Keratinocyte (primary cell): ENCODE results near the gene USP49. TPM values are rescaled to one million over a fixed set of nuclear protein-coding genes. Genes with fewer than 3 reads are reported as not detected.

Source experiments
- DNase-seq: peaks from one replicate; pipeline ENCODE4 v3.0.0-alpha.2; 2011; ENCODE audit warnings: low read depth, missing footprints, low spot score
- FAIRE-seq: peaks from 2 replicates; lab custom pipeline; 2011; peaks lifted over from hg19 to GRCh38; lab: Jason Lieb, UNC
- H2AFZ ChIP-seq: 2 replicates; pipeline ENCODE4 v1.6.0; 2012; ENCODE audit warnings: low read length, control low read depth, inconsistent platforms; ENCODE audit not compliant: control insufficient read depth
- H3K27ac ChIP-seq: 2 replicates; pipeline ENCODE4 v1.5.1; 2011; ENCODE audit warnings: low read length; ENCODE audit not compliant: control insufficient read depth, insufficient read depth
- H3K27me3 ChIP-seq: 3 replicates; pipeline ENCODE4 v1.6.0; 2011; ENCODE audit warnings: low read length; ENCODE audit not compliant: control insufficient read depth, insufficient read depth; ENCODE audit errors: extremely low read depth
- H3K36me3 ChIP-seq, 2 experiments: 2 replicates in 1 of 2; 3 replicates in 1 of 2; pipeline ENCODE4 v1.5.1; 2011; ENCODE audit warnings: low read length in 2 of 2, mild to moderate bottlenecking in 1 of 2; ENCODE audit not compliant: control insufficient read depth in 2 of 2, insufficient read depth in 2 of 2; ENCODE audit errors: extremely low read depth in 1 of 2
- H3K4me1 ChIP-seq: 3 replicates; pipeline ENCODE4 v1.5.1; 2011; ENCODE audit warnings: low read length; ENCODE audit not compliant: control insufficient read depth, insufficient read depth; ENCODE audit errors: extremely low read depth
- H3K4me2 ChIP-seq: 3 replicates; pipeline ENCODE4 v1.6.0; 2011; ENCODE audit warnings: low read depth, low read length; ENCODE audit not compliant: control insufficient read depth, insufficient read depth; ENCODE audit errors: extremely low read depth
- H3K4me3 ChIP-seq, 3 experiments: fragments of 200-600 bp in 1 of 3; sonication (generic) in 1 of 3; 2 replicates in 2 of 3; 3 replicates in 1 of 3; pipeline ENCODE4 v1.5.1; 2011 to 2016; ENCODE audit warnings: low read length in 3 of 3, mild to moderate bottlenecking in 3 of 3, control low read depth in 2 of 3, inconsistent platforms in 1 of 3, low read depth in 1 of 3, mixed read lengths in 1 of 3, mixed run types in 1 of 3, moderate library complexity in 1 of 3; ENCODE audit not compliant: control insufficient read depth in 2 of 3, insufficient read depth in 2 of 3; ENCODE audit errors: extremely low read depth in 1 of 3
- H3K79me2 ChIP-seq: 2 replicates; pipeline ENCODE4 v1.6.0; 2012; ENCODE audit warnings: low read length; ENCODE audit not compliant: control insufficient read depth, insufficient read depth
- H3K9ac ChIP-seq: 3 replicates; pipeline ENCODE4 v1.6.0; 2011; ENCODE audit warnings: low read length; ENCODE audit not compliant: control insufficient read depth, insufficient read depth; ENCODE audit errors: extremely low read depth
- H3K9me1 ChIP-seq: 3 replicates; pipeline ENCODE4 v1.6.0; 2011; ENCODE audit warnings: low read length; ENCODE audit not compliant: control insufficient read depth, insufficient read depth; ENCODE audit errors: extremely low read depth
- H3K9me3 ChIP-seq: 2 replicates; pipeline ENCODE4 v1.5.1; 2012; ENCODE audit warnings: low read depth, low read length; ENCODE audit not compliant: control insufficient read depth
- H4K20me1 ChIP-seq: 3 replicates; pipeline ENCODE4 v1.6.0; 2011; ENCODE audit warnings: low read length; ENCODE audit not compliant: control insufficient read depth, insufficient read depth; ENCODE audit errors: extremely low read depth
- CTCF ChIP-seq, 3 experiments: IDR thresholded peaks in 1 of 3; conservative IDR thresholded peaks in 1 of 3; optimal IDR thresholded peaks in 1 of 3; 2 replicates in 2 of 3; 3 replicates in 1 of 3; pipeline versions ENCODE3 to v1.5.1; 2011; ENCODE audit warnings: low read length in 3 of 3, mild to moderate bottlenecking in 3 of 3, moderate library complexity in 2 of 3, control low read depth in 1 of 3, inconsistent platforms in 1 of 3; ENCODE audit not compliant: insufficient read depth in 2 of 3; ENCODE audit errors: extremely low read depth in 1 of 3
- EZH2 ChIP-seq: IDR thresholded peaks from one replicate; pipeline ENCODE4 v1.6.1; 2012; ENCODE audit warnings: inconsistent platforms, mild to moderate bottlenecking, low read length, moderate library complexity
- dilution Hi-C: fragments of 300-500 bp; cut with MboI; formaldehyde crosslinking; loops from one replicate; pipeline ENCODE4 v1.7.0; 2020; ENCODE audit warnings: low sequenced_read_pairs; ENCODE audit not compliant: extremely low pct_ligation_motif_present
- polyA plus RNA-seq, 5 experiments: library from polyadenylated mRNA; depleted of rRNA in 3 of 5; stranded (reverse) in 3 of 5; stranded (forward) in 1 of 5; unstranded in 1 of 5; fragments of >200 nt; gene quantifications; 1 replicate in 1 of 5; 2 replicates in 3 of 5; 3 replicates in 1 of 5; pipeline versions ENCODE4 v1.2.1 to v1.2.3, GENCODE V29; 2011 to 2012; ENCODE audit warnings: missing spikeins in 2 of 5, low read depth in 1 of 5, low replicate concordance in 1 of 5

USP49 gene
- polyA plus RNA-seq, 1 donor (not counting 4 experiments of a cell fraction or from before 2014, with no cell fraction given) = 2.3 TPM

GRCh38 chr6:41858703-41859102 is 36.5 kb downstream of the USP49 start:
- TF ChIP-seq CTCF (optimal IDR thresholded peaks at IDR 0.05 in 1 of 3, IDR thresholded peaks at IDR 0.05 in 1 of 3, conservative IDR thresholded peaks at IDR 0.05 in 1 of 3; ENCODE audit: extremely low read depth in 1 of 3, insufficient read depth in 2 of 3, low read length in 3 of 3) = no peak
- TF ChIP-seq EZH2 = no peak
- Histone ChIP-seq H3K4me1 (no peaks in the 10 kb centered on the region), H3K36me3 (no peaks in the 10 kb centered on the region), H3K9me1 (no peaks in the 10 kb centered on the region), H3K27ac (no peak overlapping the region), H3K4me2 (no peak overlapping the region), H3K9ac (no peak overlapping the region), H3K4me3 (no peak overlapping the region), H3K27me3 (no peaks in the 10 kb centered on the region), H3K9me3 (no peaks in the 10 kb centered on the region), H4K20me1 (no peaks in the 10 kb centered on the region), H3K79me2 (no peaks in the 10 kb centered on the region), H2AFZ (no peak overlapping the region)
- no peak for DNase-seq
- FAIRE-seq = no peak
- dilution Hi-C loops = no loop called here

- H3K9me1 ChIP-seq = no peaks in the 10 kb centered on the region
These were observed 44.3 kb downstream of the USP49 start for GRCh38 chr6:41850861-41851260.

More at GRCh38 chr6:41850861-41851260, 44.3 kb downstream of the USP49 start:
- Histone ChIP-seq H4K20me1 (no peaks in the 10 kb centered on the region), H3K36me3 (no peaks in the 10 kb centered on the region), H3K9me3 (no peaks in the 10 kb centered on the region), H2AFZ (no peak overlapping the region), H3K4me2 (no peak overlapping the region), H3K9ac (no peak overlapping the region), H3K27me3 (no peaks in the 10 kb centered on the region), H3K79me2 (no peaks in the 10 kb centered on the region), H3K4me1 (peaks cover 12% of the 10 kb centered on the region), H3K27ac (no peak overlapping the region), H3K4me3 (no peak overlapping the region)
- DNase-seq (no peak), FAIRE-seq (no peak)
- no peak for TF ChIP-seq EZH2
- TF ChIP-seq CTCF (optimal IDR thresholded peaks at IDR 0.05 in 1 of 3, IDR thresholded peaks at IDR 0.05 in 1 of 3, conservative IDR thresholded peaks at IDR 0.05 in 1 of 3; ENCODE audit: extremely low read depth in 1 of 3, insufficient read depth in 2 of 3, low read length in 3 of 3) = no peak
- dilution Hi-C loops = no loop called here
